Loucy (cell line): Measurements from ENCODE around the gene ADCY5.

Experiments
- H2AFZ ChIP-seq: fragments of 200-600 bp; sonication (generic); 2 replicates; pipeline ENCODE4 v1.6.0; 2016; ENCODE audit warnings: antibody characterized with exemption, mild to moderate bottlenecking, low read length, moderate library complexity
- H3F3A ChIP-seq: fragments of 200-600 bp; 2 replicates; pipeline ENCODE4 v1.6.0; 2016; ENCODE audit warnings: antibody characterized with exemption, low read depth, mild to moderate bottlenecking
- H3K27me3 ChIP-seq: fragments of 200-600 bp; sonication (generic); 2 replicates; pipeline ENCODE4 v1.6.1; 2014; ENCODE audit warnings: low read length, mild to moderate bottlenecking; ENCODE audit not compliant: insufficient read depth, poor library complexity, severe bottlenecking
- H3K36me3 ChIP-seq: fragments of 200-600 bp; sonication (generic); 2 replicates; pipeline ENCODE4 v1.6.1; 2016; ENCODE audit warnings: low read length; ENCODE audit not compliant: insufficient read depth
- H3K4me1 ChIP-seq: fragments of 200-600 bp; sonication (generic); 2 replicates; pipeline ENCODE4 v1.5.1; 2014; ENCODE audit warnings: low read length, mild to moderate bottlenecking; ENCODE audit not compliant: insufficient read depth, poor library complexity, severe bottlenecking
- H3K4me2 ChIP-seq: fragments of 200-600 bp; sonication (generic); 2 replicates; pipeline ENCODE4 v1.6.0; 2014; ENCODE audit warnings: antibody characterized with exemption, low read length, low read depth, mild to moderate bottlenecking; ENCODE audit not compliant: poor library complexity, severe bottlenecking
- H3K4me3 ChIP-seq: fragments of 200-600 bp; sonication (generic); 2 replicates; pipeline ENCODE4 v1.5.1; 2014; ENCODE audit warnings: low read length, mild to moderate bottlenecking, mixed read lengths; ENCODE audit not compliant: poor library complexity, severe bottlenecking
- H3K79me2 ChIP-seq: fragments of 200-600 bp; sonication (generic); 2 replicates; pipeline ENCODE4 v1.6.1; 2014; ENCODE audit warnings: low read length; ENCODE audit not compliant: insufficient read depth
- H3K9ac ChIP-seq: fragments of 200-600 bp; sonication (generic); 2 replicates; pipeline ENCODE4 v1.6.0; 2014; ENCODE audit warnings: mild to moderate bottlenecking, low read depth, low read length, moderate library complexity; ENCODE audit not compliant: poor library complexity, severe bottlenecking
- H3K9me2 ChIP-seq: fragments of 200-600 bp; sonication (generic); replicated peaks from 2 replicates; pipeline ENCODE4 v1.6.1; 2016; ENCODE audit warnings: low read depth, low read length, mixed read lengths
- H3K9me3 ChIP-seq: fragments of 200-600 bp; sonication (generic); 2 replicates; pipeline ENCODE4 v1.6.1; 2014; ENCODE audit warnings: mild to moderate bottlenecking, antibody characterized with exemption, low read length, low read depth; ENCODE audit not compliant: insufficient read depth
- H4K20me1 ChIP-seq: fragments of 200-600 bp; sonication (generic); 2 replicates; pipeline ENCODE4 v1.6.0; 2014; ENCODE audit warnings: antibody characterized with exemption, low read length, mild to moderate bottlenecking; ENCODE audit not compliant: insufficient read depth, poor library complexity, severe bottlenecking
- CTCF ChIP-seq: fragments of 200-600 bp; sonication (generic); conservative IDR thresholded peaks from 2 replicates; pipeline ENCODE4 v1.5.1; 2014; ENCODE audit warnings: mild to moderate bottlenecking, antibody characterized with exemption, low read length
- EZH2phosphoT487 ChIP-seq: fragments of 200-600 bp; IDR thresholded peaks from 2 replicates; pipeline ENCODE4 v1.6.1; 2018; ENCODE audit warnings: antibody characterized with exemption, mild to moderate bottlenecking, moderate library complexity, borderline replicate concordance

ADCY5 gene

GRCh38 chr3:123267821-123268220, 181.1 kb downstream of the ADCY5 start:
- no peak overlapping the region for H3K9ac ChIP-seq
- H3K79me2 ChIP-seq, result no peaks in the 10 kb centered on the region
- no peaks in the 10 kb centered on the region for H3K9me2 ChIP-seq
- TF ChIP-seq CTCF (no peak), EZH2phosphoT487 (no peak)
- no peak overlapping the region for H2AFZ ChIP-seq
- no peaks in the 10 kb centered on the region for H3K27me3 ChIP-seq
- no peak overlapping the region for H3K4me2 ChIP-seq
- no peak overlapping the region for H3K4me3 ChIP-seq
- no peaks in the 10 kb centered on the region for H3F3A ChIP-seq
- H3K36me3 ChIP-seq, result 0 out of 2 replicates have a peak, but pooled peaks cover 4% of the 10 kb centered on the region
- no peaks in the 10 kb centered on the region for H4K20me1 ChIP-seq
- no peaks in the 10 kb centered on the region for H3K4me1 ChIP-seq
- no peaks in the 10 kb centered on the region for H3K9me3 ChIP-seq

- no peak overlapping the region for H2AFZ ChIP-seq
- no peak for TF ChIP-seq EZH2phosphoT487
- no peak for TF ChIP-seq CTCF
Measured at GRCh38 chr3:123263941-123264340, 184.9 kb downstream of the ADCY5 start.

GRCh38 chr3:123262868-123263267, 186.0 kb downstream of the ADCY5 start:
- H4K20me1 ChIP-seq, result no peaks in the 10 kb centered on the region
- H3K9ac ChIP-seq, result no peak overlapping the region
- H3K9me3 ChIP-seq, result no peaks in the 10 kb centered on the region
- TF ChIP-seq CTCF (no peak), EZH2phosphoT487 (no peak)
- no peaks in the 10 kb centered on the region for H3K9me2 ChIP-seq
- no peaks in the 10 kb centered on the region for H3K27me3 ChIP-seq
- H3K4me1 ChIP-seq, result no peaks in the 10 kb centered on the region
- H2AFZ ChIP-seq, result no peak overlapping the region
- H3K79me2 ChIP-seq, result no peaks in the 10 kb centered on the region
- H3K36me3 ChIP-seq, result 0 out of 2 replicates have a peak, but pooled peaks cover 4% of the 10 kb centered on the region
- H3K4me3 ChIP-seq, result no peak overlapping the region
- no peak overlapping the region for H3K4me2 ChIP-seq
- no peaks in the 10 kb centered on the region for H3F3A ChIP-seq

More at GRCh38 chr3:123263941-123264340, 184.9 kb downstream of the ADCY5 start:
- no peaks in the 10 kb centered on the region for H3K9me3 ChIP-seq
- H3K4me2 ChIP-seq, result no peak overlapping the region
- H3K4me1 ChIP-seq, result no peaks in the 10 kb centered on the region
- no peaks in the 10 kb centered on the region for H3K9me2 ChIP-seq
- no peak overlapping the region for H3K9ac ChIP-seq
- no peaks in the 10 kb centered on the region for H3K27me3 ChIP-seq
- no peaks in the 10 kb centered on the region for H4K20me1 ChIP-seq
- no peaks in the 10 kb centered on the region for H3F3A ChIP-seq
- 0 out of 2 replicates have a peak, but pooled peaks cover 4% of the 10 kb centered on the region for H3K36me3 ChIP-seq
- H3K79me2 ChIP-seq, result no peaks in the 10 kb centered on the region
- H3K4me3 ChIP-seq, result no peak overlapping the region
